Measurements from ENCODE around the gene MIOX.
A peak's percentile ranks its signal among the peaks of the same experiment; 100 is the strongest.

Gene MIOX

DNA sequence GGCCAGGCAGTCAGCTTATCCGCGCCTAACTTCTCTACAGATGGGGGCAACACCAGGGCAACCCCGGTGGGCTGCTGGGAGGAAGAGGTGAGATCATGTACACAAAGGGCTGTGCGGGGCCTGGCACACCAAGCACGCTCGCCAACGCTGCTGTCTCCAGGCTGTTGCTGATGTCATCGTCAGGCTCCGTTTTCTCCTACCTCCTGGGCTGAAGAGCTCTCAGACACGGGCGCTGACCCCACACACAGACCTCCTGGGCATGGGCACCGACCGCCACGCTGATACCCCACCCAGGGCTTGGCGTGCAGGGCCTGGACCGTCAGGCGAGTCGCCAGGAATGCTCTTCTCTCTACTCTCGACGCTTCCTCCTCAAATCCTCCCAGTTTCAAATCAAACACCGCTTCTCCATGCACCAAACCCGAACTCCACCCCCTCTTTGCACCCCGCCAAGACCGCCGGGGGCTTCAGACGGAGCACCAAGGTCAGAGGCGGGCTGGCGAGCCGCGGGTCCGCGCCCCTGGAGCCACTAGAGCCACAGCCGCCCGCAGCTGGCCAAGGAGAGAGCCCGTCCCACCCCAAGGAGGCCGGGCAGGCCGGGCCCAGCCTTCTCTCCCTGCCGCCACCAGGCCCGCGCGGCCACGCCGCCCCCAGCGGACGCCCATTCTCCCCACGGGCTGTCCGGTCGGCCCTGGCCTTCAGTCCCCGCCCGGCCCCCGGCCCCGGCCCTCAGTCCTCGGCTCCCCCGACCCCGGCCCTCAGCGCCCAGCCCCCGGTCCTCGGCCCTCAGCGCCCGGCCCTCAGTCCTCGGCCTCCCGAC lies 12.6 kb upstream of the MIOX start:
- peak; percentile 84 for DNase-seq (ENCODE audit: low spot score)

DNA sequence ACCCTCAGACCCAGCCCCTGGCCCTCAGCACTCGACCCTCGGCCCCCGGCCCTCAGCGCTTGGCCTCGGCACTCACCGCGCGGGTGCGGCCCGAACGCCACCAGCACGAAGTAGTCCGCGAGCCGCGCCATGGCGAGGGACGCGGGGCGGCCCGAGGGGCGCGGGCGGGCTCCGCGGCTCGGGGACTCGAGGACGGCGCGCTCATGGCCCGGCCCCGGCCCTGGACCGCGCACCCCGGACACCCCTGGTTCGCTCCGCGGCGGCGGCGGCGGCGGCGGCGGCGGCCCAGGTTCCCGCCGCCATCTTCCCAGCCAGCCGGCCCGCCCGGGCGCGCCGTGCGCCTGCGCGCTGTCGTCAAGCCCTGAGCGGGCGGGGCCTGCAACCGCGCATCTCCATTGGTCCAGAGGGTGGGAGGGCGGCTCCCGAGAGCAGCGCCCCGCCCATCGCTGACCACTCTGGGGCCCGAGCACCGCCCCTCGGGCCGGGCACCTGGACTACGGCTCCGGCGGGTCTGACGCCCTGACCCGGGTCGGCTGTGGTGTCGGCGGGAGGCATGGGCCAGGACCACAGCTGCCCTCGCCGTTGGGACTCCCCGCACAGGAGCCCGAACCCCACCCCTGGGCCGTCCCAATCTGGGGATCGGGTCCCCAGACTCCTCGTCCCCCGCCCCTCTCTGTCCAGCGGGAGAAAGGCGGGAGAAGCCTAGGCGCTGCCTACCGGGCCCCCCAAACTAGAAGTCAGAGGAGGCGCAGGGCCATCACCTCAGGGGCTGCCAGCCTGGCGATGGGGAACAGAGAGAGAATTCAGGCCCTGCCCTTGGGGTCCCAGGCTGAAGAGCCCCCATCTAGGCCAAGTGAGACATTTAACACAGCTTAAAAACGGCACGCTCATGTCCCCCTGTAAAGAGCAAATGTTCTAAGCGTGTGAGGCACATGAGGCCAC lies 11.7 kb upstream of the MIOX start, which contains the start of gene SBF1:
SBF1 (minus strand) TSS at position 326 of the 942 bp plus-strand sequence; CDS start at position 131, 195 bp downstream.
- DNase-seq (ENCODE audit: low spot score), result peak; percentile 100

DNA sequence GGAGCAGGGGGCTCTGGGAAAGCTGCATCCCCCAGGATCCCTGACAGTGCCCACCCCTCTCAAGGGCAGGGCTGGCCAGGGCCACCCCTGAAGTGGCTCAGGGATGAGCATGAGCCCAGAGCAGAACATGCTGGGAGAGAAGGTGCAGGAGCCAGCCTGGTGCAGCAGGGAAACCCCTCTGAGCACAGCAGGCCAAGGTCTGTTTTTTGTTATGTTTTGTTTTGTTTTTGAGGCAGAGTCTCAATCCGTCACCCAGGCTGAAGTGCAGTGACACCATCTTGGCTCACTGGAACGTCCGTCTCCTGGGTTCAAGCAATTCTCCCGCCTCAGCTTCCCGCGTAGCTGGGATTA lies 11.0 kb upstream of the MIOX start:
- no peak for DNase-seq (ENCODE audit: low spot score)

DNA sequence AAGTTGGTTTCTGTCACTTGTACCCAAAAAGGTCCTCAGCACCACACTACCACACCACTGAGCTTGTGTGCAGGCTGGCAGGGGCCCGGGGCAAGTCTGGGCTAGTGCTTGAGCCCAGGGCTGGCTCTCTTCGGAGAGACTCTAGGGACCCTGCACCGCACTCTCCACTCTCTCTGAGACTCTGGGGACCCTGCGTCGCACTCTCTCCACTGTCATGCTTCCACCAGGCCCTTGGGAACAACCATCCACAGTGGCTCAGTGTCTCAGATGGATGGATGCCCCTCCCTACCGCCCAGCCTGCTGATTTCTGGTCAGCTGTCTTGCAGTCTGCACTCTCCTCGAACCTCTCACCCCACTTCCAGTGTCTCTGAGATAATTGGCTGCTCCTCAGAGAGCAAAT lies 9.8 kb upstream of the MIOX start:
- DNase-seq (ENCODE audit: low spot score), result no peak

DNA sequence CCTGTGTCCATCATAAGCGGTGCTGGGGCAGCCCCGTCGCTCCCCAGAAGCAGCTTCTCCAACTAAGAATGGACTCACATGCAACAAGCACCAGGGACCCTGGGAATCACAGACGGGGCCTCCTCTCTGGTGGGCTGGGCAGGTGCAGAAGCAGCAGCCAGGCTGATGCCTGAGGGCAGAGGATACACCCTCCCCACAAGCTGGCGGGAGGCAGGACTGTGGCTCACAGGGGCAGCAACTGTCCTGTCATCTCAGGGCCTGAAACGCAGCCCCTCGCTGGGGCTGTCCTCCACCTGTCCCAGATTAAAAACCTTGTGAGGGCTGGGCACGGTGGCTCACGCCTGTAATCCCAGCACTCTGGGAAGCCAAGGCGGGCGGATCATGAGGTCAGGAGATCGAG lies 8.7 kb upstream of the MIOX start:
- DNase-seq (ENCODE audit: low spot score), result no peak

DNA sequence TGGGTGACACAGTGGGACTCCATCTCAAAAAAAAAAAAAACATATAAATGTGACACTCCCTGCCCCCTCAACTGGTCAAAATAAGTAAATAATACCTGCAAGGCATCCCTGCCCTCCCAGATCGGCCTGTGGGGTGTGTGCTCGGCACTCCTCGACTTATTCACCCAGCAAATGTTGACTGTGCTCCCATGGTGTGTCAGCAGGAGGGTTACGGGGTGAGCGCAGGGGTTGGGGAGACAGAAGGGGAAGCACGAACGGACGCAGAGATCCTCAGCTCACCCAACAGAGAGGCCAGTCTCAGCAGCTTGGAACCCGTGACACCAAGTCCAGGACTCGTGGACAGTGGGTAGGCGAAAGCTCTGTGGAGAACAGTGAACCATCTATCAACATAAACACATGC lies 6.9 kb upstream of the MIOX start:
- DNase-seq (ENCODE audit: low spot score), result no peak

DNA sequence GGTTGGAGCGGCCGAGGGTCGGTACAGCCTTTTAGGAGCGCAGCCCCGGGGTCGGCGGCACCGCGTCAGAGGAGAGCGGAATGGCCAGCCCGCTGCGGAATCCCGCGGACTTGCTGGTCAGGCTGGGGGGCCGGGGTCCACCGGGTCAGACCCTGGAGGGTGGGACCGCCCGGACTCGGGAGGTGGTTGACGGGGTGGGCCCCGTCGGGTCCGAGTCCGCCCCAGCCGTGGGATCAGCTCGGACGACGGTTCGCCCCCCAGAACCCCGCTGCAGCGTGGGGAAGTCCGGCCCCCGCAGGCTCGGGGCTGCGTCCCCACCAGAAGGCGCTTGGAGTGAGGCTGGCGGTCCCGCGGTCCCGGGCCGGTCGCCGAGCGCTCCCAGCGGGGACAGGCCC lies 5.6 kb upstream of the MIOX start:
- no peak for DNase-seq (ENCODE audit: low spot score)

DNA sequence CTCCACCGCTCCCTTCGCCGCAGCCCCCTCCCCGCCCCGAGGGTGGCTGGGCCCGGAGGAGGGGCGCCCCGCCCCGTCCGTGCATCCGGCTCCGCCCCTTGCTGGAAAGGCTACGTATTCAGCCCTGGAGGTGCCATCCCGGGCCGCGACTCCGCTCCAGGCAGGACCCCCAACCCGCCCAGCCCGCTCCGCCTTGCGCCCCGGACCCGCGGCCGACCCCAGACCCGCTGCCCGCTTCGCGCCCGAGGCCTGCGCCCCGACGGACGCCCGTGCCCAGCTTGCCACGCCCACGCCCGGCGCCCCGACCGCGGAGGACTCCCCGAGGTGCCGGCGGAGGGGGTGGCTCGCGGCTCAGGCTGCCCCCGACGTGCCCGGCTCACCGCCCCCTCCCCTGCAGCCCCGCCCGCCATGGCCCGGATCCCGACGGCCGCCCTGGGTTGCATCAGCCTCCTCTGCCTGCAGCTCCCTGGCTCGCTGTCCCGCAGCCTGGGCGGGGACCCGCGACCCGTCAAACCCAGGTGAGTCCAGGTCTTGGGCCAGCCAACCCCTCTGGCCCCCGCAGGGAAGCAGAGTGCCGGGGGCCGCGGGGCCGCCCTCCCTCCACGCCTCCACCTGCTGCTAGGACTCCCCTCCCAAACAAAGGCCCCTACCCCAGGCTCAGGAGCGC lies 5.1 kb upstream of the MIOX start, which contains the start of gene ADM2:
ADM2 (plus strand) TSS at position 104 of the 667 bp plus-strand sequence; CDS start at position 409, 305 bp downstream.
- DNase-seq (ENCODE audit: low spot score), result peak; percentile 80

DNA sequence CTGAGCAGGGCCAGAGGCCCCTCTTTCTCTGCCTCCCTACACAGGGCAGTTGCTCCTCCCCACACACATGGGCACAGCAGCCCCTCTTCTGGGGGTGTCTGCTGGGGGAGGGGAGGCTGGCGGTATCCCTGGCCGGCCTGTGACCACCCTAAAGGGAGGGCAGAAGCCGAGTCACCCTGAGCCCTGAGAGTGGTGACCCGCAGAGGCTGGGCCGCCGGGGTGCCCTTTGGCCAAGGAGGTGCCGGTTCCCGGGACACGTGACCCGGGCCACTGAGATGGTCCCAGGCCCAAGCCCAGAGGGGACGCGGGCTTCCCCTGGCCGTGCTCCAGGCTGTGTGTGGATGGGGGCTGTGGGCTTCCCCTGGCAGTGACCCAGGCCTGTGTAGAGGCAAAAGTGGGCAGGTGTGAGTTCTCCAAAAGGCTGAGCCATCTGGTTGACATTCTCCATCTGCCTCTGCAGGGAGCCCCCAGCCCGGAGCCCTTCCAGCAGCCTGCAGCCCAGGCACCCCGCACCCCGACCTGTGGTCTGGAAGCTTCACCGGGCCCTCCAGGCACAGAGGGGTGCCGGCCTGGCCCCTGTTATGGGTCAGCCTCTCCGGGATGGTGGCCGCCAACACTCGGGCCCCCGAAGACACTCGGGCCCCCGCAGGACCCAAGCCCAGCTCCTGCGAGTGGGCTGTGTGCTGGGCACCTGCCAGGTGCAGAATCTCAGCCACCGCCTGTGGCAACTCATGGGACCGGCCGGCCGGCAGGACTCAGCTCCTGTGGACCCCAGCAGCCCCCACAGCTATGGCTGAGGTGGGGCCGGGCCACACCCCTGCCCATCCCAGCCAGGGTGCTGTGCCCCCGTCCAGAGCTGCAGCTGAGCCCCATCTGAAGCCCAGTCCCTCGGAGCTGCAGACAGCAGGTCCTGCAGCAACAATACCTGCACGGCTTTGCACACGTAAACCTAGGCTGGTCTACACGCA lies 4.3 kb upstream of the MIOX start:
- DNase-seq (ENCODE audit: low spot score), result no peak

DNA sequence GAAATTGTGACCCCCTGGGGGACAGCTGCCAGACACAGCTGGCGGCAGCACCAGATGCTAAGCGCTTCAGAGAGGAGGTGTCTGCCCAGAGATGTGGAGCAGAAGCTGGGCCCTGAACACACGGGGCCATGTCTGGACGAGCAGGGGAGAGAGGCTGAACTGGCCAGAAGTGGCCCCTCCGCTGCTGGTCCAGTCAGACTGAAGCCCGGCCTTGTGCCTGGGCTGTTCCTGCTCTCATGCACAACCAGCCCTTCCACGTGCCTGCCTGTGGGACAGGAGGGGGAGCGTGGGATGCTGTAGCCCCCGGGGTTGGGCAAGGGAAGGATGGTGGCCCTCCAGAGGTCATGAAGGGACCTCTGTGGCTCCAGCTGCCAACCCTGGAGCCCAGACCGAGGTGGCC lies 3.6 kb upstream of the MIOX start:
- DNase-seq (ENCODE audit: low spot score), result no peak

DNA sequence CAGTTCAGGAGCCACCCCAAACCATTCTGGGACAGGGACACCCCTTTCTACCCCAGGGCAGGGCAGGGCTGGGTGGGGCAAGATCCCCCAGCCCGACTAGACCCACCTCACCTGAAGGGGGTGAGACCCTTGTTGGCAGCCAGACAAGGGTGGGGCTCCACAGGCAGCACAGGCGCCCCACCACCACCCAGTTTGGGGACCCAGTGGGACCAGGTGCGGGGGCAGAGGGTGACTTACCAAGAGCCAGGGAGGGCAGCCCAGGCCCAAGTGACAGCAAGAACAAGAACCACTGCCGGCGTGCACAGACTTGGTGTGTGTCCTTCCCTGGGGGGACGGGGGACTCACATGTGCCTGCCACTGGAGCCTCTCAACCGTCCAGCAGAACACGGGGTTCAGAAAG lies 3.1 kb upstream of the MIOX start:
- no peak for DNase-seq (ENCODE audit: low spot score)

DNA sequence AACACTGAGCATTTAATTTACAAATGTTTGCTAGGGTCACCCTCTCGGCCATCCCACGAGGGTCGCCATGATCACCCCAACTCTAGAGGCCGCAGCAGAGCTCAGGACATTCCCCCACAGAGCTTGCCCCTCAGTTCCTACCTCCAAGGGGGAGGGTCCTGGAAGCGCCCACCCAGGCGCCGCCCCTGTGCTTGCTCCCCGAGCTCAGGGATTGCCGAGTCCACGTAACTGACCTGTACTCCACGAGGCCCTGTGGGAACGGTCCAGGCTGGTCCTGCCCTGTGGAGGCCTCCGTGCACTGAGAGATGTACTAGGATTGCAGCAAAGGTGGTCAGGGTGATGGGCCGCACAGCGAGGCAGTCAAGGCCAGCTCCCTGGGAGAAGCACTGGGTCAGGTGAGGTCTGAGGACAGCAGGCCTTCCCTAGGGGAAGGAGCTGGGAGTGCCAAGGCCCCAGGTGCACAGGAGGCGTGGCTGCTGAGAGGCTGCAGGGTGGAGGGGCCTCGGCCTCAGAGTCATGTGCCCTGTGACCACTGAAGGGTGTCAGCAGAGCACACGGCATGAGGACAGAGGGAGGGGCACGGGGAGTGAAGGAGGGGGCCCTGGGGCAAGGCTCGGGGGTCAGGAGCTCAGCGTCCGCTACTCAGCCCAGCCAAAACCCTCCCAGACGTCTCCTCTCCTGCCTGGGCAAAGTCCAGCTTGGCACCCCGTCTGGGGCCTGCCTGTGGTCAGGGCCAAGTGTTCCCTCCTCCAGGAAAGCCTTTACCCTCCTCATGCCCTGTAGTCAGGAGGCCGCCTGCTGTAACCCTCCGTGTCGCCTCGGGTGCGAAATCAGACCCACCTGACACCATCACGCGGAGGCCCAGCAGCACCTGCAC lies 2.4 kb upstream of the MIOX start:
- DNase-seq (ENCODE audit: low spot score), result no peak

DNA sequence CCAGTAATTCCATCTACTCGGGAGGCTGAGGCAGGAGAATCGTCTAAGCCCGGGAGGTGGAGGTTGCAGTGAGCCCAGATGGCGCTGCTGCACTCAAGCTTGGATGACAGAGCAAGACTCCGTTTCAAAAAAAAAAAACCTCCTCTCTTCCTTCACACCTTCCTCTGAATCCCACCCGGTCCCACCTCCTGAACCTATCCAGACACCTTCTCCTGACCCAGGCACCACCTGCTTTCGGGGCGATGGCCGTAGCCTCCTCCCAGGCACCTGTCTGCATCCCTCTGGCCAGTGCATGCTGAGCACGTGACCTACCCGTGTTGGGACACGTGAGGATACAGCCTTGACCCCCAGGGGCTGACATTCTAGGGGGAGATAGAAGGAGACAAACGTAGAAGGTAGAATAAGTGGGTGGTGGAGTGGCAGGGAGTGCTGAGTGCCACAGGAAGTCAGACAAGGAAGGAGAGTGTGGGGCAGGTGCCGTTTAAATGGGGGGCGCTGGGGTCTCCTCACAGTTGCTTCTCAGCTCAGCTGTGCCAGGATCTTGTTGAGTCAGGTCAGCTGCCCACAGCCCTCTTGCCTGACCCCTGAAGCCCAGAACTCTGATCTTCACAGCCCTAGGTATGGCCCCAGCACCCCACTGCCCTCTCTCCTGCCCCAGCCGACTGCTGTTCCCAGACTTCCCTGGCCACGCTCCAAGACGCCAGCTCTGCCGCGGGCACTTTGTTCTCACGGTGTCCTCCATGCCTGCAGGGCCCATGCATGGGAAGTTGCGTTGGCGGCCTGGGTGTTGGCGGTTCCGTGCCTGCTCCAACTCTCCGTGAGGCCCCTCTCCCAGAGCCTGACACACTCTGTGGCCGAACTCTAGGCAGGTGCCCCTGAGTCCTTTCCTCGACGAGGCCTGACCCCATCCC lies 1.2 kb upstream of the MIOX start:
- DNase-seq (ENCODE audit: low spot score), result no peak

DNA sequence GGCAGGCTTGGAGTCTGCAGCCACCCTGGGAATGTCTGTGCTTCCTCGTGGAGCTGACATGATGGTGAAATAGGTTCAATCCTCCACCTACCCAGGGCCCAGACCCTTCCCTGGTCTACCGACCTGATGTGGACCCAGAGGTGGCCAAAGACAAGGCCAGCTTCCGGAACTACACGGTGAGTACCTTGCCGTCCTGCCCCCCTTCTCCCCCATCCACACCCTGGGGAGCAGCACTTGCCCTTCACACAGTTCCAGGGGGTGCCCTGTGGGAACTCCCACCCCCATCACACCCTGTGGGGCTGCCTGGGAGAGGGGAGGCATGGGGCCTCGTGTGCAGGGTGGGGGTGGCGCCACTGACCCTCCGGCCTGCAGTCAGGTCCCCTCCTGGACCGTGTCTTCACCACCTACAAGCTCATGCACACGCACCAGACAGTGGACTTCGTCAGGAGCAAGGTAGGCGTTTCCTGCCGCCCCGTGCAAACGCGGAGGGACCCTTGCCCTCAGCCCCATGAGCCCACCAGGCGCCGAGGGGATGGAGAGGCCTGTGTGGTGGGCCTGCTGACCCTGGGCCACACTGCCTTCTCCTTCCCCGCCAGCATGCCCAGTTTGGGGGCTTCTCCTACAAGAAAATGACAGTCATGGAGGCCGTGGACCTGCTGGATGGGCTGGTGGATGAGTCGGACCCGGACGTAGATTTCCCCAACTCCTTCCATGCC lies 789 bp downstream of the MIOX start:
- DNase-seq (ENCODE audit: low spot score), result no peak

DNA sequence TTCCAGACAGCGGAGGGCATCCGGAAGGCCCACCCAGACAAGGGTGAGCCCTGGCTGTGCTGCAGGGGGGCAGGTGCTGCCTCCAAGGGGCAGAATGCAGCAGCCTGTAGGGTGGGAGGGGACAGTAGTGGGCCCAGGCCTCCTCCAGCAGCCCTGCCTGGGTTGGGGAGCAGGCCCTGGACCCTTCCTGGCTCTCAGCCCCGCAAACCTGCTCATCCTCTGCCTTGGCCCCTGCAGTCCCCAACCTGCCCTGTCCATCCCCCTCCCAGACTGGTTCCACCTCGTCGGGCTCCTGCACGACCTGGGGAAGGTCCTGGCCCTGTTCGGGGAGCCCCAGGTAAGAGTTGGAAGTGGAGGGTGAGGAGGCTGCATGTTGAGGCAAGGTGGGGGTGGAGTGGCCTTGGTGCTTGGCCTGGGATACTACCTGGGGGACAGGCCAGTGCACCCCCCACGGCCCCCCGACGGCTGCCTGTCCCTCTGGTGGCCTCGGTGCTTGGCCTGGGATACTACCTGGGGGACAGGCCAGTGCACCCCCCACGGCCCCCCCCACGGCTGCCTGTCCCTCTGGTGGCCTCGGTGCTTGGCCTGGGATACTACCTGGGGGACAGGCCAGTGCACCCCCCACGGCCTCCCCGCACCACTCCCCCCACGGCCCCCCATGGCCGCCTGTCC lies 1.5 kb downstream of the MIOX start:
- DNase-seq (ENCODE audit: low spot score), result no peak

DNA sequence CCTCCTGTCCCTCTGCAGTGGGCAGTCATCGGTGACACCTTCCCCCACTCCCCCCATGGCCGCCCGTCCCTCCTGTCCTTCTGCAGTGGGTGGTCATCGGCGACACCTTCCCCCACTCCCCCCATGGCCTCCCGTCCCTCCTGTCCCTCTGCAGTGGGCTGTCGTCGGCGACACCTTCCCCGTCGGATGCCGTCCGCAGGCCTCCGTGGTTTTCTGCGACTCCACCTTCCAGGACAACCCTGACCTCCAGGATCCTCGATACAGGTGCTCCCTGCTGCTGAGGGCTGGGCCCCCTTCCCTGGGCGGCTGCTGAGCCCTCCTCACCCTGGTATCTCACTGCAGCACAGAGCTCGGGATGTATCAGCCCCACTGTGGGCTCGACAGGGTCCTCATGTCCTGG lies 2.2 kb downstream of the MIOX start:
- no peak for DNase-seq (ENCODE audit: low spot score)

DNA sequence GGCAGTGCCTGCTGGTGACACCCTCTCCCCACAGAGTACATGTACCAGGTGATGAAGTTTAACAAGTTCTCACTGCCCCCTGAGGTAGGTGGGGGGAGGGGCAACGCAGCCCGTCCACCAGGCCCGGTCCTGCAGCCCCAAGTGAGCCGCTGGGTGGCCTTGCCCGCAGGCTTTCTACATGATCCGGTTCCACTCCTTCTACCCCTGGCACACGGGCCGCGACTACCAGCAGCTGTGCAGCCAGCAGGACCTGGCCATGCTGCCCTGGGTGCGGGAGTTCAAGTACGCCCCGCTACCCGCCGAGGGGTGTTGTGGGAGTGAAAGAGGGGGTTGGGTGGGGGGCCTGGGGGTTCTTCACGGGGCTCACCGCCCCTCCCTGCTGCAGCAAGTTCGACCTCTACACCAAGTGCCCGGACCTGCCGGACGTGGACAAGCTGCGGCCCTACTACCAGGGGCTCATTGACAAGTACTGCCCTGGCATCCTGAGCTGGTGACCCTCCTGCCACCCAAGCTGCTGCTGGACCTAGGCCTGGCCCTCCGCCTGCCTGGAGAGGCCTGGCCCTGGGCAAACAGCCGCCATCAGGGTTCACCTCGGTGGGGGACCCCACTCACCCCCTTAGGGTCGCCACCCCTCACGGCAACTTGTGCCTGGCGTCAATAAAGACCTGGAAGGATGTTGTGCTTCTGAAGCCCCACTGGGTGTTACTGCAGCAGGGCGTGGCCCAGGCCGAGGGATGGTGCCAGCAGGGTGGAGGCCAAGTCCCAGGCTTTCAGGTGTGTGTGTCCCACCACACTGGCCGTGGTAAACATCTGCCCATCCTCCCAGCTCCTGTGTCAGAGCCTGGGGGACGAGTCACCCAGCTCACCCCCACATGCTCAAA lies 2.9 kb downstream of the MIOX start:
- DNase-seq (ENCODE audit: low spot score), result no peak
